Smooth muscle cell (in vitro differentiated cells): ENCODE results near the gene SYNPO. TPM values are rescaled to one million over a fixed set of nuclear protein-coding genes. Genes with fewer than 3 reads are reported as not detected.
A peak's percentile ranks its signal among the peaks of the same experiment; 100 is the strongest.

Experiments
- DNase-seq: peaks from one replicate; lab custom pipeline; 2025; ENCODE audit not compliant: unreplicated experiment; lab: John Stamatoyannopoulos, UW
- H2AFZ ChIP-seq: fragments of 200-600 bp; sonication (generic); 2 replicates; pipeline ENCODE4 v1.6.0; 2016; ENCODE audit warnings: antibody characterized with exemption, low read depth, mild to moderate bottlenecking
- H3F3A ChIP-seq: fragments of 200-600 bp; sonication (generic); 2 replicates; pipeline ENCODE4 v1.6.0; 2017; ENCODE audit warnings: antibody characterized with exemption, low read depth
- H3K27ac ChIP-seq: fragments of 200-600 bp; sonication (generic); 2 replicates; pipeline ENCODE4 v1.5.1; 2016; ENCODE audit warnings: low read depth, mild to moderate bottlenecking
- H3K27me3 ChIP-seq: fragments of 200-600 bp; sonication (generic); 2 replicates; pipeline ENCODE4 v1.6.1; 2016; ENCODE audit warnings: low read depth, mild to moderate bottlenecking
- H3K36me3 ChIP-seq: fragments of 200-600 bp; sonication (generic); 2 replicates; pipeline ENCODE4 v1.5.1; 2016; ENCODE audit warnings: low read depth
- H3K4me1 ChIP-seq: fragments of 200-600 bp; sonication (generic); 2 replicates; pipeline ENCODE4 v1.5.1; 2016; ENCODE audit warnings: low read depth
- H3K4me2 ChIP-seq: fragments of 200-600 bp; sonication (generic); 2 replicates; pipeline ENCODE4 v1.6.0; 2016; ENCODE audit warnings: mild to moderate bottlenecking
- H3K4me3 ChIP-seq: fragments of 200-600 bp; sonication (generic); 2 replicates; pipeline ENCODE4 v1.5.1; 2016; ENCODE audit warnings: mild to moderate bottlenecking
- H3K79me2 ChIP-seq: fragments of 200-600 bp; sonication (generic); 2 replicates; pipeline ENCODE4 v1.6.0; 2016; ENCODE audit warnings: low read depth, mild to moderate bottlenecking
- H3K9ac ChIP-seq: fragments of 200-600 bp; sonication (generic); 2 replicates; pipeline ENCODE4 v1.6.0; 2016; ENCODE audit warnings: low read depth
- H3K9me3 ChIP-seq: fragments of 200-600 bp; sonication (generic); replicated peaks from 2 replicates; pipeline ENCODE4 v1.5.1; 2016; ENCODE audit warnings: low read depth
- H4K20me1 ChIP-seq: fragments of 200-600 bp; sonication (generic); 2 replicates; pipeline ENCODE4 v1.6.0; 2016; ENCODE audit warnings: low read depth
- WGBS: methylation state at CpG from one replicate; pipeline ENCODE4 v1.1.7; 2016; ENCODE audit warnings: low lambda C conversion rate; 5-methylcytosine and 5-hydroxymethylcytosine counted together
- polyA plus RNA-seq: library from polyadenylated mRNA; unstranded; fragments of >200 nt; fragmentation: Nextera tagmentation; extraction: Ambion mirVana; gene quantifications from 2 replicates; pipeline ENCODE4 v1.2.1, GENCODE V29; 2016
- total RNA-seq: library from RNA; depleted of rRNA; stranded (reverse); fragments of >200 nt; gene quantifications from 2 replicates; pipeline ENCODE4 v1.2.3, GENCODE V29; 2014
- TF ChIP-seq, protein P1 (sequence below): fragments of 200-600 bp; sonication (generic); IDR thresholded peaks from 2 replicates; pipeline ENCODE4 v1.5.1; 2017; ENCODE audit warnings: borderline replicate concordance, mild to moderate bottlenecking, antibody characterized with exemption; ENCODE audit not compliant: insufficient read depth, poor library complexity, severe bottlenecking

The SYNPO gene
- total and polyA plus RNA-seq, 2 experiments from 2014 or later = 34.2 to 46.4 TPM

GRCh38 chr5:150618163-150618562 is 22.3 kb upstream of the SYNPO start:
- Histone ChIP-seq H3K36me3 (no peaks in the 10 kb centered on the region), H3K4me2 (no peak overlapping the region), H3F3A (peaks cover 8% of the 10 kb centered on the region), H3K9ac (no peak overlapping the region), H3K9me3 (no peaks in the 10 kb centered on the region), H4K20me1 (no peaks in the 10 kb centered on the region), H3K79me2 (no peaks in the 10 kb centered on the region), H3K27ac (peak overlapping the region; percentile 76), H3K27me3 (no peaks in the 10 kb centered on the region), H3K4me3 (no peak overlapping the region), H2AFZ (no peak overlapping the region), H3K4me1 (peaks cover 21% of the 10 kb centered on the region)
- TF ChIP-seq, protein P1, sequence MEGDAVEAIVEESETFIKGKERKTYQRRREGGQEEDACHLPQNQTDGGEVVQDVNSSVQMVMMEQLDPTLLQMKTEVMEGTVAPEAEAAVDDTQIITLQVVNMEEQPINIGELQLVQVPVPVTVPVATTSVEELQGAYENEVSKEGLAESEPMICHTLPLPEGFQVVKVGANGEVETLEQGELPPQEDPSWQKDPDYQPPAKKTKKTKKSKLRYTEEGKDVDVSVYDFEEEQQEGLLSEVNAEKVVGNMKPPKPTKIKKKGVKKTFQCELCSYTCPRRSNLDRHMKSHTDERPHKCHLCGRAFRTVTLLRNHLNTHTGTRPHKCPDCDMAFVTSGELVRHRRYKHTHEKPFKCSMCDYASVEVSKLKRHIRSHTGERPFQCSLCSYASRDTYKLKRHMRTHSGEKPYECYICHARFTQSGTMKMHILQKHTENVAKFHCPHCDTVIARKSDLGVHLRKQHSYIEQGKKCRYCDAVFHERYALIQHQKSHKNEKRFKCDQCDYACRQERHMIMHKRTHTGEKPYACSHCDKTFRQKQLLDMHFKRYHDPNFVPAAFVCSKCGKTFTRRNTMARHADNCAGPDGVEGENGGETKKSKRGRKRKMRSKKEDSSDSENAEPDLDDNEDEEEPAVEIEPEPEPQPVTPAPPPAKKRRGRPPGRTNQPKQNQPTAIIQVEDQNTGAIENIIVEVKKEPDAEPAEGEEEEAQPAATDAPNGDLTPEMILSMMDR = no peak
- DNase-seq = no peak
- WGBS = 88% methylated on average over 9 of the region's 9 CpGs

GRCh38 chr5:150618588-150619281 is 21.7 kb upstream of the SYNPO start:
- H3K4me3 ChIP-seq = no peak overlapping the region
- peaks cover 25% of the 10 kb centered on the region for H3K4me1 ChIP-seq
- H3K9me3 ChIP-seq = no peaks in the 10 kb centered on the region
- H3K79me2 ChIP-seq = no peaks in the 10 kb centered on the region
- H4K20me1 ChIP-seq = no peaks in the 10 kb centered on the region
- no peak overlapping the region for H3K9ac ChIP-seq
- no peaks in the 10 kb centered on the region for H3K36me3 ChIP-seq
- no peak for DNase-seq
- H3K27ac ChIP-seq = peak overlapping the region; percentile 76
- peaks cover 13% of the 10 kb centered on the region for H3F3A ChIP-seq
- TF ChIP-seq, protein P1 = no peak
- H2AFZ ChIP-seq = no peak overlapping the region
- 60% methylated on average over 17 of the region's 17 CpGs for WGBS
- H3K27me3 ChIP-seq = no peaks in the 10 kb centered on the region
- H3K4me2 ChIP-seq = peak overlapping the region; percentile 39

- Histone ChIP-seq H3K79me2 (peaks cover 5% of the 10 kb centered on the region), H3K4me1 (peaks cover 32% of the 10 kb centered on the region), H3F3A (peaks cover 16% of the 10 kb centered on the region), H3K9ac (no peak overlapping the region), H3K27ac (peak overlapping the region; percentile 76), H3K27me3 (no peaks in the 10 kb centered on the region), H3K4me3 (no peak overlapping the region), H3K4me2 (peak overlapping the region; percentile 39), H3K9me3 (no peaks in the 10 kb centered on the region), H4K20me1 (no peaks in the 10 kb centered on the region), H3K36me3 (no peaks in the 10 kb centered on the region), H2AFZ (no peak overlapping the region)
- WGBS = 57% methylated on average over 24 of the region's 24 CpGs
- no peak for DNase-seq
- TF ChIP-seq, protein P1 = no peak
Measured at GRCh38 chr5:150619359-150620230, 20.9 kb upstream of the SYNPO start.
